ENCODE results near the gene RXFP3. TPM values are rescaled to one million over a fixed set of nuclear protein-coding genes. Genes with fewer than 3 reads are reported as not detected.
A peak's percentile ranks its signal among the peaks of the same experiment; 100 is the strongest.

The RXFP3 gene
- total and polyA plus RNA-seq, 7 experiments from 2014 or later: not detected

GRCh38 chr5:33984178-33984577 is 48.0 kb downstream of the RXFP3 start:
- CTCF ChIA-PET: interaction anchor here (1.3 kb wide), 1 partner anchor 14 kb away, joined by 4 read pairs; no protein-coding TSS in a partner anchor

GRCh38 chr5:33984671-33985124 is 48.5 kb downstream of the RXFP3 start, which contains the start of gene SLC45A2:
Gene SLC45A2 (minus strand): TSS chr5:33984693. CDS start chr5:33984583, 110 bp downstream.
- Histone ChIP-seq H3K27ac (ENCODE audit: low read depth, low read length) (no peak within 1 kb of the TSS), H3K36me3 (ENCODE audit: control insufficient read depth in 2 of 3, insufficient read depth in 3 of 3, low read length in 3 of 3) (peaks cover 0 to 12% (median 4%) of the 10 kb centered on the region in 3 experiments), H3K9me3 (ENCODE audit: control insufficient read depth in 2 of 3, low read length in 3 of 3) (no peaks in the 10 kb centered on the region), H3K4me3 (ENCODE audit: low read length) (no peak within 1 kb of the TSS), H3K27me3 (ENCODE audit: control insufficient read depth in 2 of 2, insufficient read depth in 2 of 2, low read length in 2 of 2) (no peaks in the 10 kb centered on the region), H3K4me1 (ENCODE audit: control insufficient read depth in 2 of 2, insufficient read depth in 2 of 2, low read length in 2 of 2) (no peaks in the 10 kb centered on the region)
- peaks cover 0 to 12% (median 0%) of the 10 kb centered on the region in 11 donors for H3K9me3 Mint-ChIP-seq
- ATAC-seq (no peak), DNase-seq (no peak)
- H3K27me3 Mint-ChIP-seq: no peaks in the 10 kb centered on the region
- no peak within 1 kb of the TSS for H3K4me3 Mint-ChIP-seq
- H3K36me3 Mint-ChIP-seq: peaks cover 11 to 23% (median 21%) of the 10 kb centered on the region in 5 donors
- ChIA-PET CTCF (interaction anchor here (1.3 kb wide), 1 partner anchor 14 kb away, joined by 4 read pairs; no protein-coding TSS in a partner anchor), POLR2A (no interaction called here)
- peak within 1 kb of the TSS in 1 of 9 donors; percentile 41 for H3K27ac Mint-ChIP-seq
- intact Hi-C loops (cut with micrococcal nuclease): no loop called here
- no peaks in the 10 kb centered on the region for H3K4me1 Mint-ChIP-seq

More at GRCh38 chr5:33984178-33984577, 48.0 kb downstream of the RXFP3 start:
- DNase-seq: no peak
- no peaks in the 10 kb centered on the region for H3K27me3 ChIP-seq (ENCODE audit: control insufficient read depth in 2 of 2, insufficient read depth in 2 of 2, low read length in 2 of 2)
- H3K9me3 ChIP-seq (ENCODE audit: control insufficient read depth in 2 of 3, low read length in 3 of 3): no peaks in the 10 kb centered on the region
- H3K27ac Mint-ChIP-seq: peak overlapping the region in 1 of 9 donors; percentile 41
- H3K36me3 Mint-ChIP-seq: peaks cover 11 to 20% (median 18%) of the 10 kb centered on the region in 5 donors
- no peak overlapping the region for H3K4me3 ChIP-seq (ENCODE audit: low read length)
- no peak overlapping the region for H3K4me3 Mint-ChIP-seq
- peaks cover 0 to 12% (median 0%) of the 10 kb centered on the region in 11 donors for H3K9me3 Mint-ChIP-seq
- H3K4me1 Mint-ChIP-seq: no peaks in the 10 kb centered on the region
- POLR2A ChIA-PET: no interaction called here
- intact Hi-C loops (cut with micrococcal nuclease): no loop called here
- no peaks in the 10 kb centered on the region for H3K4me1 ChIP-seq (ENCODE audit: control insufficient read depth in 2 of 2, insufficient read depth in 2 of 2, low read length in 2 of 2)
- H3K27me3 Mint-ChIP-seq: peaks cover 0 to 3% (median 0%) of the 10 kb centered on the region in 5 donors
- H3K27ac ChIP-seq (ENCODE audit: low read depth, low read length): no peak overlapping the region
- H3K36me3 ChIP-seq (ENCODE audit: control insufficient read depth in 2 of 3, insufficient read depth in 3 of 3, low read length in 3 of 3): peaks cover 0 to 12% (median 4%) of the 10 kb centered on the region in 3 experiments
- no peak for ATAC-seq

GRCh38 chr5:33985447-33985846 is 49.3 kb downstream of the RXFP3 start:
- ATAC-seq (no peak), DNase-seq (no peak)
- intact Hi-C loops (cut with micrococcal nuclease): no loop called here
- Histone ChIP-seq H3K9me3 (ENCODE audit: control insufficient read depth in 2 of 3, low read length in 3 of 3) (no peaks in the 10 kb centered on the region), H3K27ac (ENCODE audit: low read depth, low read length) (no peak overlapping the region), H3K4me1 (ENCODE audit: control insufficient read depth in 2 of 2, insufficient read depth in 2 of 2, low read length in 2 of 2) (no peaks in the 10 kb centered on the region), H3K4me3 (ENCODE audit: low read length) (no peak overlapping the region), H3K36me3 (ENCODE audit: control insufficient read depth in 2 of 3, insufficient read depth in 3 of 3, low read length in 3 of 3) (peaks cover 0 to 12% (median 4%) of the 10 kb centered on the region in 3 experiments), H3K27me3 (ENCODE audit: control insufficient read depth in 2 of 2, insufficient read depth in 2 of 2, low read length in 2 of 2) (no peaks in the 10 kb centered on the region)
- no peak overlapping the region for H3K27ac Mint-ChIP-seq
- POLR2A ChIA-PET: no interaction called here
- no peak overlapping the region for H3K4me3 Mint-ChIP-seq
- peaks cover 9 to 23% (median 22%) of the 10 kb centered on the region in 5 donors for H3K36me3 Mint-ChIP-seq
- peaks cover 0 to 12% (median 0%) of the 10 kb centered on the region in 11 donors for H3K9me3 Mint-ChIP-seq
- CTCF ChIA-PET: no interaction called here
- no peaks in the 10 kb centered on the region for H3K4me1 Mint-ChIP-seq
- H3K27me3 Mint-ChIP-seq: no peaks in the 10 kb centered on the region

Other genes with a start within 250 kb of the RXFP3 start
- not detected for gene ADAMTS12, start 44.4 kb upstream of the RXFP3 start, total RNA-seq
- not detected for gene ADAMTS12, start 44.4 kb upstream of the RXFP3 start, polyA plus RNA-seq
- gene SLC45A2, start 48.3 kb downstream of the RXFP3 start, total RNA-seq: under 1 TPM in 2 of 5 experiments, not detected in 3; 0.17 to 0.40 TPM
- gene SLC45A2, start 48.3 kb downstream of the RXFP3 start, polyA plus RNA-seq: not detected
- gene AMACR, start 71.7 kb downstream of the RXFP3 start, total RNA-seq: 1 to 10 TPM; 2.7 to 8.3 (median 7.3) TPM
- 10 to 100 TPM in 1 of 2 donors, 1 to 10 TPM in 1; 8.6 to 12.0 TPM for gene AMACR, start 71.7 kb downstream of the RXFP3 start, polyA plus RNA-seq
- gene C1QTNF3, start 106.8 kb downstream of the RXFP3 start, total RNA-seq: 1 to 10 TPM; 5.5 to 8.8 (median 6.2) TPM
- gene C1QTNF3, start 106.8 kb downstream of the RXFP3 start, polyA plus RNA-seq: under 1 TPM; 0.32 to 0.52 TPM

Data from naive thymus-derived CD4-positive, alpha-beta T cell (primary cell).